Activated T-helper 9 cell treated with anti-CD3 and anti-CD28 coated beads, Interleukin-2, amount 50 U/mL, for 16 hours (primary cell): ENCODE measurements around the gene SLCO3A1.

Experiments used
- DNase-seq: peaks from one replicate; pipeline ENCODE4 v3.0.0-alpha.2; 2020; ENCODE audit warnings: low read depth

SLCO3A1 gene

DNA sequence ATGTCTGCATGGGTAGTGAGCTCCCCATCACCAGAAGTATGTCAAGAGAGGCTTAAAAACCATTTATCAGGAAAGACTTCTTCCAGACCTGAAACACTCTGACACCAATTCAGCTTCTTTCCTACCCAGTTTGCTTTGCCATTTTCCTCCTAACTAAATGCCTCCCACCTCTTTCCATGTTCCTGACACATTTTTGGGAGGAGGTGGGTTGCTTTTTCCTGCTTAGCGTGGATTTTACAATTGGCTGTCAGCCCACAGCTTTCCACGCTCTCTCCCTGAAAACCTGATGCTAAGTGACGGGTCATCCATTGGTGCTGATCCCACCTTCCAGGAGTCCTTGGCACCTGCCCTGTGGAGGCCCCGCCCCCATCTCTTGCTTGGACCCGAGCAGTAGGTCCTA, 275.3 kb downstream of the SLCO3A1 start:
- DNase-seq, result no peak

GRCh38 chr15:92130244-92130643, 276.7 kb downstream of the SLCO3A1 start:
- DNase-seq, result no peak

DNA sequence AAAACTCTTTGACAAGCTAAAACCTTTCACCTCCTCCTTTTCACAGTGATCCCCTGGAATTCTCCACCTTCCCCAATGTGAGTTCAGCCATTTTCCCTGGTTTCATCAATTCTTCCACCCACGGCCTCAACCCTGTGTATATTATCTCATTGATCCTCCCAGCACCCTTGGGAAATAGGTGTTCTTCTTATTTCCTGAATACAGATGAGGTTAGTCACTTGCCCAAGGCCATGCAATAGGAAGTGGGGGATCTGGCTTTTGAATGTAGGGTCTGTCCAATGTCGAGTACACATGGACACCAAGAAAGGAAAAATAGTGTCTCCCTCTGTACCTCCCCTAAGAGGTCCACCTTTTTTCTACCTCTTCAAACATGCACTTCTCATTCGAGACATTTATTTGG, 277.4 kb downstream of the SLCO3A1 start:
- no peak for DNase-seq

DNA sequence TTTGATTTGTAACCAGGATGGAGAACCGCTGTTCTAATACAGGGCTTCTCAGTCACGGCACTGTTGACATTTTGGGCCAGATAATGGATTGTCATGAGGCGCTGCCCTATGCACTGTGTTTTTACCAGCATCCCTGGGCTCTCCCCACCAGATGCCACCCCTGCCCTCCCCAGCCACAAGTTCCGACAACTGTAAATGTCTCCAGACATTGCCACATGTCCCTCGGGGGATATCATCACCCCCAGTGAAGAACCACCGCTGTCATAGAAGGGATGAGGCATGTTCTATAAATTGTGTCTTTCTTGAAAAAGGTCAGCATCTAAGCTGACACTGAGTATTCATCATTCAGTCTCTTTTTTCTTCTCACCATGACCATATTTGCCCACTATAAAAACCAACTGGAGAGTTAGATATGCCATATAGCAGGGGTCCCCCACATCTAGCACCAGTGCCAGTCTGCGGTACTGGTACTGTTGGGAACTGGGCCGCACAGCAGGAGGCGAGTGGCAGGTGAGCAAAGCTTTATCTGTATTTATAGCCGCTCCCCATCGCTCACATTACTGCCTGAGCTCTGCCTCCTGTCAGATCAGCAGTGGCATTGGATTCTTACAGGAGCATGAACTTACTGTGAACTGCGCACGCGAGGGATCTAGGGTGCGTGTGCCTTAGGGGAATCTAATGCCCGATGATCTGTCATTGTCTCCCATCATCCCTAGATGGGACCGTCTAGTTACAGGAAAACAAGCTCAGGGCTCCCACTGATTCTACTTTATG, 279.7 kb downstream of the SLCO3A1 start:
- no peak for DNase-seq

DNA sequence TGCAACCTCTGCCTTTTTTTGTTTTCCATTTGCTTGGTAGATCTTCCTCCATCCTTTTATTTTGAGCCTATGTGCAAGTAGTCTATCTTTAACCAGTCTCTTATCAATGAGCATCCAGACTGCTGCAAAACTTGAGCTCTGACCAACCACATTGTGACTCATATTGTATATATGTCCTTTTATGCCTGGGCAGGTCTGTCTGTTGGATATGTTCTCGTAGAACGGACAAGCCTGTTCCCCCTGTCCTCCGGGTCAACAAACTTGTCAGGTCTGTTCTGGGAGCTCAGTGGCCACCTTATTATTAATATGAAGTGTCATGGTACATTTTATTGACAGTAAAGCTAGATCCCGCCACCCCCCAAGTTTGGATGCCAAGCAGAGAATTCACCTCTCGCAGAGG, 287.3 kb downstream of the SLCO3A1 start:
- no peak for DNase-seq

- DNase-seq, result no peak
Measured at GRCh38 chr15:92141607-92142006, 288.1 kb downstream of the SLCO3A1 start.

GRCh38 chr15:92142242-92143232, 289.0 kb downstream of the SLCO3A1 start:
- DNase-seq, result no peak

DNA sequence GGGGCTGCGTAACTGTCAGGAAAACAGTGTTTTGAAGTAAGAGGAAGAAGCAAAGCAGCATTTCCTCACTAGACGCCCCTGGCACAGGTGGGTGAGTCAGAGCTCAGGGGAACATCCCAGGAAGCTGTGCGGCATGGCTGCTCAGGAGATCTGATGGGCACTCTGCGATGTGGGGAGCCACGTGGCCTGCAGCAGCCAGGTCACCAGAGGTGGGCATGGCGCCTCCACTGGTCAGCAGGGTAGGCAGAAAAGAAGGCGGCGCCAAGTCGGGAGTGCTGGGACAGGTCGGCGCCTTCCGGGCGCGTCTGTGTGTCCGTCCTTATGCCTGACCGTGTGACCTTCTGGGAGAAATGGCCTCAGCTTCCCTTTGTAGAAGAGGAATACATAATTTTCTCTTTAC, 290.3 kb downstream of the SLCO3A1 start:
- DNase-seq, result no peak

GRCh38 chr15:92146511-92147150, 293.1 kb downstream of the SLCO3A1 start:
- DNase-seq, result no peak

GRCh38 chr15:92149029-92149428, 295.5 kb downstream of the SLCO3A1 start:
- no peak for DNase-seq

DNA sequence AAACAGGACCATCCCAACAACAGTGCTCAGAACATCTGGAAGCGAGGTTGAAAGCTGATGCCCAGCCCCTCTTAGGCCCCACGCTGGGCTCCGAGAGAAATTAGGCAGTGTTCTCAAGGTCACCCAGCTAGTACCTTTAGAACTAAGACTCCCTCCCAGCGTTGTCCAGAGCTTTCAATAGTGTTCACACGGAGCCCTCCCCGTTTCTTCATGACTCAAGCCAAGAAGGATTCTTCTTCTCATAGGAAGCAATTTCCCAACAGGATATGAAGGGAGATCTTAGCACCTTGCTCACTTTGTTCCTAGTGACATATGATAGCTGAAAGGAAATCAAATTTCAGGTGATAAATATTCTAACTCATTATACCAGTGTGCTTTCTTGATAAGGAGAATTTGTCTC, 296.0 kb downstream of the SLCO3A1 start:
- DNase-seq, result no peak

DNA sequence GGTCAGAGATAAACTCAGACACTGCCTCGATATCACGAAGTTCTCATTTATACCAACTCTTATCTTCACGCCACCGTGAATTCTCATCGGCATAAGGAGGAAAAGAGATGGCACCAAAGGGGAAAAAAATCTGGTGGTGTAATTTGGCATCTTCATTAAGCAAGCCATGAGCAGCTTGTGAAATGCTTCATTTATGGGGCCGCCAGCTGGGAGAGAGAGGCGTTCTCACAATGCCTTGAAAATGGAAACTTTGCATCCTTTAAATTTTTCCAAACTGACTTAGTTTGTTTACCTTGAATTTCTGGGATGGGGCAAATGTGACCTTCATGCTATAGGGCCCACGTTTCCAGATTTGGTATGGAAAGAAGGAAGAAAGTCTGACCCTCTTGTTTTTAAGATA, 297.7 kb downstream of the SLCO3A1 start:
- no peak for DNase-seq

DNA sequence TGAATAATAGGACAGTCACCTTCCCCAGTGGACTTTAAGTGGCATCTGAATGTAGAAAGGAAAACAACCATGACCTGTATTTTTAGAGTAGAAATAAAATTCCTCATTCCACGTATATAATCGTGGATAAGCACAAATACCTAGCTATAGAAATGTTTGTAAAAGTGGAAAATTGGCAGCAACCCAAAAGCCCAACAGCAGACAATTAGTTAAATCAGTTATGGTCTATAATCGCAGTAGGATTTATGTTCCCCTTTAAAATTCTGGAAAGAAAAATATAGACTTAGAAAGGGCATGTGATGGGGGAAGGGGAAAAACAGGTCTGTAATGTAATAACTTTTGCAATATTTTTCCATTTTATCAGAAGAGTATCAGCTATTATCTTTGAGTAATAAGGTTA, 298.2 kb downstream of the SLCO3A1 start:
- DNase-seq, result no peak

GRCh38 chr15:92152983-92153382, 299.5 kb downstream of the SLCO3A1 start:
- no peak for DNase-seq

- DNase-seq, result no peak
Measured at GRCh38 chr15:92153620-92154019, 300.1 kb downstream of the SLCO3A1 start.

GRCh38 chr15:92155934-92156333, 302.4 kb downstream of the SLCO3A1 start:
- no peak for DNase-seq

GRCh38 chr15:92157666-92158298, 304.3 kb downstream of the SLCO3A1 start:
- no peak for DNase-seq

DNA sequence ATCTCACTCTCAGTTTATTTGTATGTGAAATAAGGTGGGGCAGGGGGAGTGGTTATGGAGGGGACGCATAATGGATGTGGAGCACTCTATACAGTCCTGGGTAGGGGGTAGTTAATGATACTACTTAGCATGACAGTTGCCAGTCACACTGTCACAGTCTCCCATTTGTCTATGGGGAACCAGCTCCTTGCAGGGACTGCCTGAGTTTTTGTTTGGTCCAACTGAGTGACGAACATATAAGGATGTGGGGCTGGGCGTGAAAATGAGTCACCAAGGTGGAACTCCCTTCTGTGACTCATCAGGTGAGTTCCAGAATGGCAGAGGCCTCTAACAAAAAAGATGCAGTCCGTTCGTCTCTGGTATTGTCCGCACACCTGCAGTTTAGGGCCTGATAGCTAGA, 304.9 kb downstream of the SLCO3A1 start:
- DNase-seq, result peak; percentile 10

DNA sequence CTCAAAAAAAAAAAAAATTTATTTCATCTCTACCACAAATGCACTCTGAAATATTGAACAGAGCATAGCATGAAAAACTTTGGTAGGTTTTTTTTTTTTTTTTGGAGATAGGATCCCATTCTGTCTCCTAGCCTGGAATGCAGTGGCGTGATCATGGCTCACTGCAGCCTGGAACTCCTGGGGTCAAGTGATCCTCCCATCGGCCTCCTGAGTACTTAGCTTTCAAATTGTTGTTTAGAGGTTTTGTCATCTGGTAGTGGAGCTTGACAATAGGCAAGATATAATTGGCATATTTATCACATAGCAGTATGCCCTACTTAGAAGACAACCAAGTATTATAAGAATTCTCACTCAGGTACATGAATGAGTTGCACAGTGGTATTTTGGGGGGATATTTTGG, 306.0 kb downstream of the SLCO3A1 start:
- no peak for DNase-seq

- no peak for DNase-seq
Measured at GRCh38 chr15:92159906-92160841, 306.7 kb downstream of the SLCO3A1 start.
